ENCODE data around the gene UQCC5. TPM values are rescaled to one million over a fixed set of nuclear protein-coding genes. Genes with fewer than 3 reads are reported as not detected.

Gene UQCC5
- total RNA-seq, 1 experiment from 2014 or later: 15.1 TPM

DNA sequence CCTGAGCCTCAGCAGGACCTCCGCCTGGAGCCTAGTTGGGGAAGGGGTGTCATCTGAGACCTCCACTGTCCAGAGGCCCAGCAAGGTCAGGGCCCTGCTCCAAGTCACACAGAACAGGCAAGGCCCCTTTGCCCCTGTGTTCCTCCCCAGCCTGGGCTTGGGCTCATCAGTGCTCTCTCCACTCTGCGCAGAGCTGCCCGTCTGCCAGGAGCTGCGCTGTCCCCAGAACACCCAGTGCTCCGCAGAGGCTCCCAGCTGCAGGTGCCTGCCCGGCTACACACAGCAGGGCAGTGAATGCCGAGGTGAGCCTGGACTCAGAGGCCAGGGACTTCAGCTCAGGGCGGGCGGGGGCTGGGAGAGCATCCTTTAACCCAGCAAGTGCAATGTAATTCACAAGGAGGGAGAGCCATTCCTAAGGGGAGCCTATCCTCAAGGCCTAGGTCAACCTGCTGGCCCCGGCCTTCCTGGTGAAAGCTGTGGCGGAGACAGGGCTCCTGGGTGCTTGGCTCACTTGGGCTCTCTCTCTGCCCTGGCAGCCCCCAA lies 33.5 kb upstream of the UQCC5 start:
- H3K4me1 Mint-ChIP-seq (ENCODE audit: low read depth, unreplicated experiment): peaks cover 10% of the 10 kb centered on the region
- TF ChIP-seq, protein P1, sequence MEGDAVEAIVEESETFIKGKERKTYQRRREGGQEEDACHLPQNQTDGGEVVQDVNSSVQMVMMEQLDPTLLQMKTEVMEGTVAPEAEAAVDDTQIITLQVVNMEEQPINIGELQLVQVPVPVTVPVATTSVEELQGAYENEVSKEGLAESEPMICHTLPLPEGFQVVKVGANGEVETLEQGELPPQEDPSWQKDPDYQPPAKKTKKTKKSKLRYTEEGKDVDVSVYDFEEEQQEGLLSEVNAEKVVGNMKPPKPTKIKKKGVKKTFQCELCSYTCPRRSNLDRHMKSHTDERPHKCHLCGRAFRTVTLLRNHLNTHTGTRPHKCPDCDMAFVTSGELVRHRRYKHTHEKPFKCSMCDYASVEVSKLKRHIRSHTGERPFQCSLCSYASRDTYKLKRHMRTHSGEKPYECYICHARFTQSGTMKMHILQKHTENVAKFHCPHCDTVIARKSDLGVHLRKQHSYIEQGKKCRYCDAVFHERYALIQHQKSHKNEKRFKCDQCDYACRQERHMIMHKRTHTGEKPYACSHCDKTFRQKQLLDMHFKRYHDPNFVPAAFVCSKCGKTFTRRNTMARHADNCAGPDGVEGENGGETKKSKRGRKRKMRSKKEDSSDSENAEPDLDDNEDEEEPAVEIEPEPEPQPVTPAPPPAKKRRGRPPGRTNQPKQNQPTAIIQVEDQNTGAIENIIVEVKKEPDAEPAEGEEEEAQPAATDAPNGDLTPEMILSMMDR (IDR thresholded peaks at IDR 0.05; ENCODE audit: unreplicated experiment): no peak
- H3K27me3 Mint-ChIP-seq (ENCODE audit: unreplicated experiment): peaks cover 11% of the 10 kb centered on the region
- DNase-seq: no peak
- BruUV-seq (replicated peaks): no TSS peak
- no peak overlapping the region for H3K4me3 Mint-ChIP-seq (ENCODE audit: low read depth, unreplicated experiment)
- CTCF ChIA-PET: no interaction called here
- no peak overlapping the region for H3K27ac Mint-ChIP-seq (ENCODE audit: unreplicated experiment)
- intact Hi-C loops (cut with micrococcal nuclease; ENCODE audit: unreplicated experiment): no loop called here
- peaks cover 6% of the 10 kb centered on the region for H3K36me3 Mint-ChIP-seq (ENCODE audit: insufficient read depth, unreplicated experiment)
- H3K9me3 Mint-ChIP-seq (ENCODE audit: low read depth, unreplicated experiment): no peaks in the 10 kb centered on the region

DNA sequence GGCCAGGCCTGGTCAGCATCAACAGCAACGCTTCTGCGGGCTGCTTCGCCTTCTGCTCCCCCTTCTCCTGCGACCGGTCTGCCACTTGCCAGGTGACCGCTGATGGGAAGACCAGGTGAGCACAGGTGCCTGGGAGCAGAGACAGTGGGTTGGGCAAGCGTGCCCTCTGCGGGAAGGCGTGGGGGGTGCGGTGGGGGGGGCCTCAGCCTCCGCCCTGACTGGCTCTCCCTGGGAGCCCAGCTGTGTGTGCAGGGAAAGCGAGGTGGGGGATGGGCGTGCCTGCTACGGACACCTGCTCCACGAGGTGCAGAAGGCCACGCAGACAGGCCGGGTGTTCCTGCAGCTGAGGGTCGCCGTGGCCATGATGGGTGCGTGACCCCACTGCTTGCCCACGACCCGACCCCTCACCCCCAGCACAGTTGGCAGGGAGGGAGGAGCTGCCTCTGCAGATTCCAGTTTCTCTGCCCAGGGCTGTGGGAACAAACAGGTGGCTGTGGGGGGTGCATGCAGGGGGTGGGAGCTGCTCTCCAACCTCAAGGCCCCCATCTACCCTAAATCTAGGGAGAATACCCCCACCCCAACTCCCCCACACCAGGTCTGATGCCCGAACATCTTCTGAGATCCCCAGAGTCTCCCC lies 32.5 kb upstream of the UQCC5 start:
- no peak for DNase-seq
- H3K4me3 Mint-ChIP-seq (ENCODE audit: low read depth, unreplicated experiment): no peak overlapping the region
- peaks cover 10% of the 10 kb centered on the region for H3K4me1 Mint-ChIP-seq (ENCODE audit: low read depth, unreplicated experiment)
- peaks cover 6% of the 10 kb centered on the region for H3K36me3 Mint-ChIP-seq (ENCODE audit: insufficient read depth, unreplicated experiment)
- CTCF ChIA-PET: no interaction called here
- intact Hi-C loops (cut with micrococcal nuclease; ENCODE audit: unreplicated experiment): no loop called here
- H3K27ac Mint-ChIP-seq (ENCODE audit: unreplicated experiment): no peak overlapping the region
- TF ChIP-seq, protein P1 (IDR thresholded peaks at IDR 0.05; ENCODE audit: unreplicated experiment): no peak
- no TSS peak for BruUV-seq (replicated peaks)
- H3K9me3 Mint-ChIP-seq (ENCODE audit: low read depth, unreplicated experiment): no peaks in the 10 kb centered on the region
- H3K27me3 Mint-ChIP-seq (ENCODE audit: unreplicated experiment): peaks cover 11% of the 10 kb centered on the region

DNA sequence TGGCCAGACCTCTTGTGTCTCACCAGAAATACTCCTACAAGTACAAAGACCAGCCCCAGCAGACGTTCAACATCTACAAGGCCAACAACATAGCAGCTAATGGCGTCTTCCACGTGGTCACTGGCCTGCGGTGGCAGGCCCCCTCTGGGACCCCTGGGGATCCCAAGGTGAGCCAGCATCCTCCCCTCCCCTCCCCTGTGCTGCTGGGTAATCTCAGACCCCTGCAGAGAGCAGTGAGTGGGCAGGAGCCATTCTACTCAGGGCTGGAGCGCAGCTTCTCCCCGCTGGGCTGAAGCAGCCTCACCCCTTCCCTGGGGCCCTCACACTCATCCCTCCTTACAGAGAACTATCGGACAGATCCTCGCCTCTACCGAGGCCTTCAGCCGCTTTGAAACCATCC lies 31.4 kb upstream of the UQCC5 start:
- no peak for DNase-seq
- Mint-ChIP-seq H3K4me3 (ENCODE audit: low read depth, unreplicated experiment) (no peak overlapping the region), H3K27ac (ENCODE audit: unreplicated experiment) (no peak overlapping the region), H3K27me3 (ENCODE audit: unreplicated experiment) (peaks cover 7% of the 10 kb centered on the region), H3K9me3 (ENCODE audit: low read depth, unreplicated experiment) (no peaks in the 10 kb centered on the region), H3K36me3 (ENCODE audit: insufficient read depth, unreplicated experiment) (peaks cover 6% of the 10 kb centered on the region), H3K4me1 (ENCODE audit: low read depth, unreplicated experiment) (peaks cover 20% of the 10 kb centered on the region)
- CTCF ChIA-PET: no interaction called here
- TF ChIP-seq, protein P1 (IDR thresholded peaks at IDR 0.05; ENCODE audit: unreplicated experiment): no peak
- intact Hi-C loops (cut with micrococcal nuclease; ENCODE audit: unreplicated experiment): no loop called here
- BruUV-seq (replicated peaks): no TSS peak

DNA sequence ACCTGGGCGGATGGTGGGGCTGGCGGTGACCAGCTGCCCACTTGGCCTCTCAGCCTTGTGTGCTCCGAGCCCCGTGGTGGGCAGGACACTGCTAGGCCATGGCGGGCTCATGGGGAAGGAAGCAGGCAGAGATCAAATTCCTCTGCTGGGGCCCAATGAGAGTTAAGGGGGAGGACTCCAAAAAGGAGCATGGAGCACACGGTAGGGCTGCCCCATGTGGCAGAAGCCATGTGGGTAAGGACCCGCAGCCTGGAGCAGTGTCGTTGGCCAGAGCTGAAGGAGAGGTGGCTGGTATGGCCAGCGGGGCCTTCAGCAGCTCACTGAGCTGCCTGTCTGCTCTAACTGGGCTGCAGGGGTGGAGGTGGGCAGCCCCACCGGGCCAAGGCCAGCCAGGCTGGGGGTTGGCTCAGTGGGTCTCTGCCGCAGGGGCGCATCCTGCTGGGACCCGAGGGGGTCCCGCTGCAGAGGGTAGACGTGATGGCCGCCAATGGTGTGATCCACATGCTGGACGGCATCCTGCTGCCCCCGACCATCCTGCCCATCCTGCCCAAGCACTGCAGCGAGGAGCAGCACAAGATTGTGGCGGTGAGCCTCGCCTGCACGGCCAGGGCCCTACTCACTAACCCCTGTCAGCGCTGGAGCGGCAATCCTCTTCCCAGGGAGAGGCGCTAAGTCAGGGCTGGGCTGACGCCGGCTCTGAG lies 30.0 kb upstream of the UQCC5 start:
- Mint-ChIP-seq H3K27ac (ENCODE audit: unreplicated experiment) (no peak overlapping the region), H3K4me1 (ENCODE audit: low read depth, unreplicated experiment) (peaks cover 24% of the 10 kb centered on the region), H3K36me3 (ENCODE audit: insufficient read depth, unreplicated experiment) (peaks cover 6% of the 10 kb centered on the region), H3K4me3 (ENCODE audit: low read depth, unreplicated experiment) (no peak overlapping the region), H3K9me3 (ENCODE audit: low read depth, unreplicated experiment) (no peaks in the 10 kb centered on the region), H3K27me3 (ENCODE audit: unreplicated experiment) (peaks cover 10% of the 10 kb centered on the region)
- BruUV-seq (replicated peaks): no TSS peak
- CTCF ChIA-PET: interaction anchor here (0.6 kb wide), 1 partner anchor 46 kb away, joined by 5 read pairs; no protein-coding TSS in a partner anchor
- intact Hi-C loops (cut with micrococcal nuclease; ENCODE audit: unreplicated experiment): no loop called here
- no peak for DNase-seq
- TF ChIP-seq, protein P1 (IDR thresholded peaks at IDR 0.05; ENCODE audit: unreplicated experiment): no peak

Measured in Calu3 (cell line).